GM21360 (cell line): ENCODE results near the gene IL1B.
"Not testable (repeated sequence)": the region's sequence is repeated elsewhere in the genome, so short reads cannot be mapped to it uniquely, and the experiment has no call there.

Source experiments
- ATAC-seq: cut with Tn5 transposase; IDR thresholded peaks from one replicate; pipeline ENCODE4 v1.9.1; 2021; ENCODE audit warnings: mild to moderate bottlenecking, moderate library complexity; ENCODE audit not compliant: unreplicated experiment

The IL1B gene

GRCh38 chr2:112859406-112860183 is 23.0 kb upstream of the IL1B start:
- ATAC-seq: not testable (repeated sequence)

DNA sequence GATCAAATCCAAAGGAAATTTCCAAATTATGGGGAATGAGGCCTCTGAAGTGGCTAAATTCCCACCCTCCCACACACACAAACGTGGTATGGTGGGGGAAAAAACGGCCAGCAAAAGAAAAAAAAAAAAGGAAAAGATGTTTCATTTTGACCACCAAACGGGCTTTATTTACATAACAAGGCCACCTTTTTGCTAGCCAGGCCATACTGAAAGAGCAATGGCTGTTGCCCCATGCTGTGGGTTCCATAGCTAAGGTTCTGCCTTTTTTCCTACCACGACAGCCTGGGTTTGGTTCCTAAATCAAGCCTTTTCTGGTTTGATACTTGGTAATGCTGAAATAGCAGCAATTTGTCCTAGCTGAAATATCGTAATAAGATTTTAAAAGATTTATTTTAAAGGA is 14.0 kb upstream of the IL1B start:
- no peak for ATAC-seq

DNA sequence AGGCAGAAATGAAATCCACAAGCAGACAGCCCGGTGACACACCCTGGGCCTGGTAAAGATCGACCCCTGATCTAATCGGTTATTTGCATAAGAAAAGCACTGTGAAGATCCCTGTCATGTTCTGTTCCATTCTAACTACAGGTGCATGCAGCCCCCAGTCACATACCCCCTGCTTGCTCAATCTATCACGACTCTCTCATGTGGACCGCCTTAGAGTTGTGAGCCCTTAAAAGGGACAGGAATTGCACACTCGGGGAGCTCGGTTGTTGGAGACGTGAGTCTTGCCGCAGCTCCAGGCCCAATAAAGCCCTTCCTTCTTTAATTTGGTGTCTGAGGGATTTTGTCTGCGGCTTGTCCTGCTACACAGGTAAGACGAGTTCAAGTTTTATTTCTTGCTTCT is 13.4 kb upstream of the IL1B start:
- no peak for ATAC-seq

GRCh38 chr2:112848833-112849232 is 12.3 kb upstream of the IL1B start:
- no peak for ATAC-seq

DNA sequence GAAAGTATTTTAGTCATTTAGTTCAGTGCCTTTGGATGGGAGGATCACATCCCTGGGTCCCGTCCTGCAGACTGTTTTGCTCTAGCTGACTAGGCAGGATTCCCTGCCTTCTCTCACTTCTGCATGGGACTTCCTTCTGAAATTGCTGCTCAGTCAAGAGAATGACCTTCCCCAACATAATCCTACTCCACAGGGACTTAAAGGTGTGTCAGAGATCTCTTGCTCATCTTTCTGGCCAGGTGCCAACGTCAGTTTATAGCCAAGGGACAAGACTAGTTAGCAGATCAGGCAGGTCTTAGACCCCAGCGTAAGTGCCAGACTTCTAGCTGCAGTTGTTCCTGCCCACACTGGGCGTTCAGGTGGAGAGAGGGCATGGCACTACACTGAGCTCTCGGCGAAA is 9.5 kb upstream of the IL1B start:
- no peak for ATAC-seq

GRCh38 chr2:112843836-112844235 is 7.3 kb upstream of the IL1B start:
- no peak for ATAC-seq

GRCh38 chr2:112843288-112843687 is 6.7 kb upstream of the IL1B start:
- ATAC-seq: no peak

DNA sequence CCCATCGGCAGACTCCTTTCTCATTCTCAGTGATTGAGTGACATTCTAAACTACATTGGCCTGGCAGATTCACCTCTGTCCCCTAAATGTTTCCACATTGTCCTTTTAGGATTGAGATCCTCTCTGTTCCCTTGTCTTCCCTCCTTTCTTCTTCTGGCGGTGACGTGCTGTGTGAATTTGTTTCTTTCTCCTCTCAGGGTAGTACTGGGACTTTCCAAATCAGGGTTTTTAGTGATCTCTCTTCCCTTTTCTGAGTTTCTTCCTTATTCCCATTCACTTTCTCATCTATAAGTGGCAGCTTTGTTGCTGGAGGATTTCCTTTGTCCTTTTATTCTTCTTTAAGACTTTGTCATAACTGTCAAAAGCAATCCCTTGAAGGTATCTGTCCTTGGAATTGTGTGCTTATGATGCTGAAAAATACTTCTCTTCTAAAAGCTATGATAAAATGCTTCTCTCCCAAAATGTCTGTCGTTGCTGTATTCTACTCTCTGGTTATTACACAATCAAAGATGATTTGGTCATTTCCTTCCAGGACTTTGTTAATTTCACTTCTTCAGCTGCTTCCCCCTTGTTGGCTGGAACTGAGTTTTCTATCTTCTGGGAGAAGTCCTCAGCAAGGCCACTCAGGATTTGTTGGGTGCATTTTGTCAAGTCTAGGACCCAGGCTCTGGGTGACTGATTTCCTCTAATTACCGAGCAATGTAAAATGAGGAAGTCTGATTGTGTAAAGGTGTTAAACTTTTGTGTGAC is 4.9 kb upstream of the IL1B start:
- ATAC-seq: no peak

DNA sequence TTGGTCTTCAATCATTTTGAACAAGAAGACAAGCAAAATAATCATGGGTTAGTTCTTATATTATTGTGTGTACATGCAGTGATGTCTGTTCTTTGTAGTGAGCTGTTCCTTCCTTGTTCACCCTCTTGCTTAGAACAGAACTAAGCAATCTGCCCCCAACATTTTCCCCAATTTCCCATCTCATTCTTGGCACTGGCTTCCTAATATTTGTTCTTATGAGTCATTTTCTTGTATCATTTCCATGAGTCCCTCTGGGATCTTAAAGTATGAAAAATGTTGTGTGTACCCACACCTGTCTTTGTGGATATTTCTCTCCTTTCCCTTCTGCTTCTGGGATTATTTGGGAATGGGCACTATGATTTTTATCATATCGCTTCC is 3.5 kb upstream of the IL1B start:
- ATAC-seq: no peak

- ATAC-seq: no peak
Observed at GRCh38 chr2:112839407-112840067, 3.0 kb upstream of the IL1B start.

DNA sequence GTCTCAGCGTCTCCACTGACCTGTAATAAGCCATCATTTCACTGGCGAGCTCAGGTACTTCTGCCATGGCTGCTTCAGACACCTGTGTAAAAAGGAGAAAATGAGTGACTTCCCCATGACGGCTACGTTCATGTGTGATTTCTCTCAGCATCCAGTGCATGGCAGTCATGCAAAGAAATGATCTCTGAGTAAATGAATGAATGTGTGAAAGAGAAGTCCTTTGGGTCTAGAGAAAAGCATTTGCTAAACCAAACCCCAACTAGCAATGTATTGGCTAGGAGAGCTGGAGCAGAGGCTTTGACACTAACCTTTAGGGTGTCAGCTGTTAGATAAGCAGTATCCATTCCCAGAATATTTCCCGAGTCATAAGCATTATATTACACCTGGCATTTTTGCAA is 417 bp downstream of the IL1B start:
- ATAC-seq: no peak

GRCh38 chr2:112835536-112836162 is 930 bp downstream of the IL1B start:
- no peak for ATAC-seq

DNA sequence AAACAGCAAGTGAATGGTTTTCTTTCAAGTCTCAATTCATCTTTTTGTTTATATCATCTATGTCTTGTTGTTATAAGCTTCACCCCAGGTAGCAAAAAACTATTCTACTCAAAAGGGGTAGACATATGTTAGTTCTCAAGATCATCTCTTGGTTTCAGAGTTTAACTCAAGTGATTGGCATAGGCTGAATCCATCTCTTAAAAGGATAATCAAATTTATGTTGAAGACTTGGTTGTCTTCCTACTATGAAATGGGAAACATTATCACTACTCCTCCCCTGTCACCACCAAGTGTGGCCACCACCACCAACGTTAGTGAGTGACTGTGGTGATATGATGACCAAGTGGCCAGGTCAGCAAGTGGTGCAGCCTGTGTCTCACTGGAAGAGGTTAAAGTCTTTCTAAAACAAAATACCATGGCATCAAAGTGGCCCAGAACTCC is 1.5 kb downstream of the IL1B start:
- no peak for ATAC-seq

GRCh38 chr2:112834396-112835037 is 2.1 kb downstream of the IL1B start:
- ATAC-seq: no peak

DNA sequence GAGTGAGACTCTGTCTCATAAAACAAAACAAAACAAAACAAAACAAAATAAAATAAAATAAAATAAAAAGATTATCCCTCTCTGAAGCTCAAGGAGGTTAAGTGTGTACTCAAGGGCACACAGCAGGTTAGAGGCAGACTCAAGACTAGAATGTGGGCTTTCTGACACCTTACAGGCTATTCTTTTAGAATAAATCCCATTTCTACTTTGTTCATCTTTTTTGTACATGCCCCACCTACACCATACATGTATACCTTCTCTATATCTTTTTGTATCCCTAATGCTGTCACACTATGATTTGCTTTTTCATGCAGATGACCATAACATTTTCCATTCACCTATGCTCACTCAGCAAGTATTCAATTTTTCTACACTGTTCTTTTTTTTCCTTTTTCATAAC is 2.6 kb downstream of the IL1B start:
- no peak for ATAC-seq

DNA sequence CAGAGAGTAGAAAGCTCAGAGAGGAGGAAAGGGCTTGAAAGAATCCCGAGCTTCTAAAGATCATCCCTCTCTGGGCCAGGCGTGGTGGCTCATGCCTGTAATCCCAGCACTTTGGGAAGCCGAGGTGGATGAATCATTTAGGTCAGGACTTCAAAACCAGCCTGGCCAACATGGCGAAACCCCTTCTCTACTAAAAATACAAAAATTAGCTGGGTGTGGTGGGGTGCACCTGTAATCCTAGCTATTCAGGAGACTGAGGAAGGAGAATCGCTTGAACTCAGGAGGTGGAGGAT is 3.0 kb downstream of the IL1B start:
- not testable (repeated sequence) for ATAC-seq

- no peak for ATAC-seq
Observed at GRCh38 chr2:112832841-112833638, 3.5 kb downstream of the IL1B start.

DNA sequence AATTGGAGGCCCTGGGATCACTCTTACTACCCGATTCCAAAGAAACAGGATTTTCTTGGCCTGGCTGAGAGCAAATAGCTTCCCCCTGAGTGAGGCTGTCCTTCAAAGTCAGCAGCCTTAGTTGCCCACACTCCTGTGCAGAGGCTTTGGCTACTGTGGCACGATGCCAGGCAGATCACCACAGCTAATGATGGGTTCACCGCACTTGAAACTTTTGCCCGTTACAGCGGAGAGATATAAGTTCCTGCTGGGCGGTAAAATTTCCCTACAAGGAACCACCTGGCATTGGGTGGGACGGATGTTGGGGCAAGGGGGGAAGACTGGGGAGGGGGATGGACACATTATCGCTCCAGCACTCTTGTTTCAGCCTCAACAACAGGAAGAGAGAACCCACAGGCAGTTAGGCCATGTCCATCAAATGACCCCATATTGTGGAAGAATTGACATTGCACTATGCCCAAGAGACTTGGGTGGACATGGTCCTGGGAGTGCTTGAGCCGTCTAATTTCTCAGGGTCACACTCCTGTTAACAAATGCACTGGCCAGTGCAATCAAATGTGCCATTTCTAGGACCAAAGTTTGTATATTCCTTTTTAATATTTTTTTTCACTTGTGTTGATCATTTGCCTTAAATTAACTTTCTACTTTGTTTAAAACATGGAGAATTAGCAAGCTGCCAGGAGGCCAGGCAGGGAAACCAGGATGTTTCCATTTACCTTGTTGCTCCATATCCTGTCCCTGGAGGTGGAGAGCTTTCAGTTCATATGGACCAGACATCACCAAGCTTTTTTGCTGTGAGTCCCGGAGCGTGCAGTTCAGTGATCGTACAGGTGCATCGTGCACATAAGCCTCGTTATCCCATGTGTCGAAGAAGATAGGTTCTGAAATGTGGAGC is 4.4 kb downstream of the IL1B start:
- ATAC-seq: no peak

DNA sequence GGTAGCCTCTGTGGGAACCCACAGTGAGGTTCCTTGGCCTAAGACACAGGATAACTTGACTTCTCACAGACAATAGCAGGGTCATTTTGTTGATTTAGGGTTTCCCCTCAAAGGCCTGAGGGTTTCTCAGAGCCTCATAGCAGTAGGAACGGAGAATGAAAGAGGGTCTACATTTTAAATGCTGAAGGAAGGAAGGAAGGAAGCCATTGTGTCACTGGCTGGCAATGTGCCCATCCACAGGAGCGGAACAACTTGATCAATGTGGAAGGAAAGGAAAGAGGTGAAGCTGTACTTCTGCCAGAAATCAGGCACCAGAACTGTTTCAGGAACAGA is 5.1 kb downstream of the IL1B start:
- ATAC-seq: no peak
